Activated CD4-positive, alpha-beta T cell treated with anti-CD3 and anti-CD28 coated beads, Interleukin-2, amount 10 ng/mL, durations not matched to agents 24 days and 14 days (primary cell): Measurements from ENCODE around the gene MAN1C1. TPM values are rescaled to one million over a fixed set of nuclear protein-coding genes. Genes with fewer than 3 reads are reported as not detected.
A peak's percentile ranks its signal among the peaks of the same experiment; 100 is the strongest.

ENCODE experiments used
- DNase-seq: peaks from one replicate; pipeline ENCODE4 v3.0.0; 2022
- H3K27ac Mint-ChIP-seq: one replicate; pipeline ENCODE4 v1.8.0; 2022; ENCODE audit warnings: mild to moderate bottlenecking, mixed read lengths
- H3K27me3 Mint-ChIP-seq: one replicate; pipeline ENCODE4 v1.8.0; 2022; ENCODE audit warnings: mixed read lengths
- H3K36me3 Mint-ChIP-seq: one replicate; pipeline ENCODE4 v1.8.0; 2022; ENCODE audit warnings: low read depth, mild to moderate bottlenecking, mixed read lengths
- H3K4me1 Mint-ChIP-seq: one replicate; pipeline ENCODE4 v1.8.0; 2021; ENCODE audit warnings: mixed read lengths
- H3K4me3 Mint-ChIP-seq: one replicate; pipeline ENCODE4 v1.8.0; 2022; ENCODE audit warnings: mild to moderate bottlenecking, moderate library complexity, mixed read lengths
- H3K9me3 Mint-ChIP-seq: one replicate; pipeline ENCODE4 v1.8.0; 2021; ENCODE audit warnings: mixed read lengths
- intact Hi-C: fragments of 100-400 bp; cut with micrococcal nuclease; formaldehyde crosslinking; loops from one replicate; pipeline ENCODE4 v1.15.1; 2023
- total RNA-seq: library from RNA; stranded (reverse); gene quantifications from 2 replicates; pipeline ENCODE4 v1.2.3, GENCODE V29; 2022

Gene MAN1C1
- total RNA-seq, 1 donor from 2014 or later, result 2.9 TPM

DNA sequence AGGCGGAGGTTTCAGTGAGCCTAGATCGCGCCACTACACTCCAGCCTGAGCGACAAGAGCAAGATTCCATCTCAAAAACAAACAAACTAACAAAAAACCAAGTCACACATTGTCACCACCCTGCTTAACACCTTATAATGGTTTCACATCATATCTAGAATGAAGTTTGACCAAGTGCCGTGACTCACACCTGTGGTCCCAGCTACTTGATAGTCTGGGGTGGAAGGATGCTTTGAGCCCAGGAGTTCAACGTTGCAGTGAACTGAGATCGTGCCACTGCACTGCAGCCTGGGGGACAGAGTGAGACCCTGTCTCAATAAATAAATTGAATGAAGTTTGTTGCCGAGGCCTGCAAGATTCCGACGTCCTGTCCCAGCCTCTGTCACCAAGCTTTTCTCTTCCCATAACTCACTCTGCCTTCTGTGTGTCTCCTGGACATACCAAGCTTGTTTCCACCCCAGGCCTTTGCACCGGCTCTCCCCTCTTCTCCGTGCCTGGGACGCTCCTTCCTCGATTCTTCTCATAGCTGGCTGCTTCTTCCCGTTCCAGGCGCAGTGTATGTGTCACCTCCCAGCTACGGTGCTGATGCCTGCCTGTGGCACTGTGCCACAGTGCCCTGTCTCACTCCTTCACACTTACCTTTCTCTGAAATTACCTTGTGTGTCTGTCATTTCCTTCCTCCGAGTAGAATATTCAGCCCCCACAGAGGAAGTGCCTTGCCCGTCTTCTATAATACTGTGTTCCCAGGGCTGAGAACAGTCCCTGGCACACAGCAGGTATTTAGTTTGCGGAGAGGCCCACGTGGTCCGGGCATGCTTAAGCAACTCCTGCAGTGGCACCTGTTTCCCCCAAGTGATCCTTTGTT lies 179.6 kb downstream of the MAN1C1 start:
- peaks cover 23% of the 10 kb centered on the region for H3K4me1 Mint-ChIP-seq
- intact Hi-C loops, result loop anchor here (2.0 to 5.0 kb wide), 3 partner anchors 21 to 187 kb away; no protein-coding TSS in a partner anchor
- peak overlapping the region; percentile 60 for H3K4me3 Mint-ChIP-seq
- no peaks in the 10 kb centered on the region for H3K36me3 Mint-ChIP-seq
- DNase-seq, result no peak
- peak overlapping the region; percentile 48 for H3K27ac Mint-ChIP-seq
- H3K9me3 Mint-ChIP-seq, result no peaks in the 10 kb centered on the region
- peaks cover 35% of the 10 kb centered on the region for H3K27me3 Mint-ChIP-seq

DNA sequence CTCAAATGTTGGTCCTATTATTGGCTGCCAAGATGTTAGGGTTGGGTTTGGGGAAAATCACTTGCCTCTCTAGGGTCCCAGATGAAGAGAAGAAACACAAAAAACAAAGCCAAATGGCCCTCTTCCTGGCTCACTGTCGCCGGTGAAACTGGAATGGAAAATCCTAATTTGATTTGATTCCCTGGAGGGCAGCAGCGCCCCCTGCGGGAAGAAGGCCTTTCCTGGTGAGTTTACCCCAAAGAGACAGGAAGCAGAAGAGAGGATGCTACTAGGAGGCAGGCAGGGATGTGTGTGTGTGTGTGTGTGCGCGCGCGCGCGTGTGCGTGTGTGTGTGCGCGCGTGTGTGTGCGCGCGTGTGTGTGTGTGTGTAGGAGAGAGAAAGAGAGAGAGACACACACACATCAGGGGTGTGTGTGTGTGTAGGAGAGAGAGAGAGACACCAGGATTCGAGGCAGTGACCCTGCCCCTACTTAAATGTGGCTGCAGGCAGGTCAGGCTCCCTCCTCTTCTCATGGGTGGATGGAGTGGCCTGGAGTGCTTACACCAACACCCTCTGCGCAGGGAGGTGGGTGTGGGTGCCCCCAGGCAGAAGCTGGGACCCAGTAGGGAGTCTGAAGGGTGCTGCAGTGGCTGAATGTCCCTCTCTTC lies 180.3 kb downstream of the MAN1C1 start:
- H3K27me3 Mint-ChIP-seq, result peaks cover 32% of the 10 kb centered on the region
- H3K9me3 Mint-ChIP-seq, result no peaks in the 10 kb centered on the region
- H3K27ac Mint-ChIP-seq, result peak overlapping the region; percentile 48
- no peaks in the 10 kb centered on the region for H3K36me3 Mint-ChIP-seq
- intact Hi-C loops, result loop anchor here (2.0 to 5.0 kb wide), 2 partner anchors 120 to 188 kb away; no protein-coding TSS in a partner anchor
- H3K4me1 Mint-ChIP-seq, result peaks cover 25% of the 10 kb centered on the region
- DNase-seq, result peak; percentile 94
- H3K4me3 Mint-ChIP-seq, result peak overlapping the region; percentile 11

DNA sequence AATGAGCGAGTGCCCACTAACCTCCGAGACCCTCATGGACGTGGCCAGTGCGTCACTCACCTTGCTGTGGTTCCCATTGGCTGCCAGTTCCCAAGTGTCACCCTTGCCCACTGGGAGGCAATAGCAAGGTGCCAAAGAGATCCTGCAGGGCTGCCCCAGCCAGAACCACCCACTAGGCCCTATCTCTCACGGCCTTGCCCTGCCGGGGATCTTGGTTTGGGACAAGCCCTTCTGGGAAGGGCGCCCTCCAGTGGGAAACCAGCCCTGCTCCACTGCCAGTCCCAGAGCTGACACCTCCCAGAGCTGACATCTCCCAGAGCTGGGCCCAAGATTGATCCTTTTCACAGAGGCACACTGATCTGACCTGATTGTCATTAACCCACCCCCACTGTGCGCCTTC lies 181.3 kb downstream of the MAN1C1 start:
- peaks cover 32% of the 10 kb centered on the region for H3K4me1 Mint-ChIP-seq
- H3K27ac Mint-ChIP-seq, result no peak overlapping the region
- peaks cover 34% of the 10 kb centered on the region for H3K27me3 Mint-ChIP-seq
- intact Hi-C loops, result loop anchor here (2.0 to 5.0 kb wide), 2 partner anchors 121 to 189 kb away; no protein-coding TSS in a partner anchor
- no peaks in the 10 kb centered on the region for H3K36me3 Mint-ChIP-seq
- H3K9me3 Mint-ChIP-seq, result no peaks in the 10 kb centered on the region
- H3K4me3 Mint-ChIP-seq, result no peak overlapping the region
- peak; percentile 77 for DNase-seq

DNA sequence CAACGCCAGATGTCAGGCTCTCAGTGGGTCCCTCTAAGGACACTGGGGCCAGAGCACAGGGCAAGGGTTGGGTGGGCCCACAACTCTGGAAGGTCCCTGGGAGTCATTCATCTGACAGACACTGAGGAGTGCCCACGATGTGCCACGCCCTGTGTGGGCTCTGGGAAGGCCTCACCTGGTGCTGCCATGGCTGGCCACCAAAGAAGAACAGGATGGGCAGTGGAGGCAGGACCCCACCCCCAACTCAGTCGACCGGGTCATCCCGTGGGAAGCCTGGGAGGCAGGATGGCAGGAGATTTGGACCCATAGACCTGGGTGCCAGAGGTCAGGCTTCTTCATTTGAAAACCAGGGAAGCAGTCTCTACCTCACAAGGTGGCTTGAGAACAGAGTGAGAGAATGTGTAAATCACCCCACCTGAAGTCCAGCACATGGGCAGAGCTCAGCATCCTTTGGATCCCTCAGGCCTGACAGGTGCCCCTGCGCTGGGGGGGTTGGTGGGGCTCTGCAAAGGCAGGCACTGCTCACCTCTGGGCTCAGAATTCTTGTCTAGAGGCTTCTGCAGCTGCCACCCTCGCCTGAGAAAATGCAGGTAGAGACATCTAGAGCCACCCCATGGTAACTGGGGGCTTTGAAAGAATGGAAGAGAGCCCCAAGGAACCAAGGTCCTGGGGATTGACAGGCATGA lies 182.2 kb downstream of the MAN1C1 start:
- H3K27ac Mint-ChIP-seq, result no peak overlapping the region
- no peaks in the 10 kb centered on the region for H3K9me3 Mint-ChIP-seq
- H3K4me3 Mint-ChIP-seq, result peak overlapping the region; percentile 62
- H3K36me3 Mint-ChIP-seq, result no peaks in the 10 kb centered on the region
- intact Hi-C loops, result loop anchor here (5.0 kb wide), 1 partner anchor 122 kb away; no protein-coding TSS in a partner anchor
- no peak for DNase-seq
- peaks cover 34% of the 10 kb centered on the region for H3K4me1 Mint-ChIP-seq
- peaks cover 30% of the 10 kb centered on the region for H3K27me3 Mint-ChIP-seq

DNA sequence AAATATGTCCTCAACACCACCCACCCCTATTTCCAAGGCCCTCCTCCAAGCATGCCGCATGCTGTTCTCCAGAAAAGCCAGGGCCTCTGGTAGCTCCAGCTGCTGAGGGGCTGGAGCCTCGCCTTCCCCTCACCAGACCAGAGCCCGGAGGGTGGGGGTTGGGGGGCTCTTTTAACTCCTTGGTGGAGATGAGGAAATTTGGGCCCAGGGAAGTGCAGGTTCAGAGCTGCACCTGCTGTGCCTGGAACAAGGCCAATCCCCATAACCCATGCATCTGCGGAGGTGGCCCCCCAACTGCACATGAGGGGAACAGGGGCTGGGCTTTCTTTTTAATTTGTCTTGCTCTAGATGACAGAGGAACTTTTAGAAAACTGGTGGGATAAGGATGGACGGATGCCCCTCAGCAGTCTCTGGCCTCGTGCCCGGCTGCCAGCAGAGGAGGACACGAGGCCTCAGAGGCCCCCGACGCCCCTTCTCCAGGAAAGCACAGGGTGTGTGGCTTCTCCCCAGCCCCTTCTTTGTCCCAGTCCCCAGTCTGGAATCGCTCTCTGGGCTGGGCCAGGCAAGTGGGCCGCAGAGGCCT lies 182.9 kb downstream of the MAN1C1 start:
- intact Hi-C loops, result loop anchor here (5.0 kb wide), 1 partner anchor 122 kb away; no protein-coding TSS in a partner anchor
- Mint-ChIP-seq H3K4me3 (peak overlapping the region; percentile 62), H3K36me3 (no peaks in the 10 kb centered on the region), H3K4me1 (peaks cover 38% of the 10 kb centered on the region), H3K27ac (no peak overlapping the region), H3K9me3 (no peaks in the 10 kb centered on the region), H3K27me3 (peaks cover 28% of the 10 kb centered on the region)
- no peak for DNase-seq

DNA sequence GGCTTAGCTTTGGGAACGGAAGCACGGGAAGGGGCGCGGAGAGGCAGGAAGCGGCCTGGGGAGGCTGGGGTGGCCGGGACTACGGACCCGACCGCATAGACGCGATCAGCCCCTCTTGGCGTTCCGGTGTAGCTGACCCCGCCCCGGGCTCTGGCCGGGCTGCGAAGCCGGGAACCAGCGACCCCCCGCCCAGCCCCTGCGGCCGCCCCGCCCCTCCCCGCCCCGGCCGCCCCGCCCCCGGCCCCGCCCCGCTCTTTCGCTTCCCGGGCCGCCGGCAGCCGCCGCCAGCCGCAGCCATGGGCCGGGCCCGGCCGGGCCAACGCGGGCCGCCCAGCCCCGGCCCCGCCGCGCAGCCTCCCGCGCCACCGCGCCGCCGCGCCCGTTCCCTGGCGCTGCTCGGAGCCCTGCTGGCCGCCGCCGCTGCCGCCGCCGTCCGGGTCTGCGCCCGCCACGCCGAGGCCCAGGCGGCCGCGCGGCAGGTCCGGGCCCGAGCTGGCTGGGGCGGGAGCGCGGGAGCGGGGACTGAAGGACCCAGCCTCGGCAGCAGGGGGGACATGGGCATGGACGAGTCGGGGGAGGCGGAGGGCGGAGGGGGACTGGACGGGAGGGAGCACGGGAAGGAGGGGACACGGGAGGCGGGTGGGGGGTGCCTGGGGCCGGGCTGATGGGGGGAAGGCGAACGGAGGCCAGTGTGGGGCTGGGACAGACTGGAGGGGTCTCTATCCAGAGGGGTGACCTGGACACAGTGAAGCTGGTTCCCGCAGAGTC lies 183.5 kb downstream of the MAN1C1 start, which contains the start of gene SELENON:
Gene SELENON, plus strand, starts transcription at position 259 of the 768 bp plus-strand sequence. Its CDS starts 38 bp downstream, at position 297.
- no peaks in the 10 kb centered on the region for H3K36me3 Mint-ChIP-seq
- no peaks in the 10 kb centered on the region for H3K9me3 Mint-ChIP-seq
- intact Hi-C loops, result loop anchor here (5.0 kb wide), 1 partner anchor 123 kb away; no protein-coding TSS in a partner anchor
- H3K4me3 Mint-ChIP-seq, result peak within 1 kb of the TSS; percentile 78
- peaks cover 28% of the 10 kb centered on the region for H3K27me3 Mint-ChIP-seq
- no peak within 1 kb of the TSS for H3K27ac Mint-ChIP-seq
- peaks cover 38% of the 10 kb centered on the region for H3K4me1 Mint-ChIP-seq
- DNase-seq, result peak; percentile 83

DNA sequence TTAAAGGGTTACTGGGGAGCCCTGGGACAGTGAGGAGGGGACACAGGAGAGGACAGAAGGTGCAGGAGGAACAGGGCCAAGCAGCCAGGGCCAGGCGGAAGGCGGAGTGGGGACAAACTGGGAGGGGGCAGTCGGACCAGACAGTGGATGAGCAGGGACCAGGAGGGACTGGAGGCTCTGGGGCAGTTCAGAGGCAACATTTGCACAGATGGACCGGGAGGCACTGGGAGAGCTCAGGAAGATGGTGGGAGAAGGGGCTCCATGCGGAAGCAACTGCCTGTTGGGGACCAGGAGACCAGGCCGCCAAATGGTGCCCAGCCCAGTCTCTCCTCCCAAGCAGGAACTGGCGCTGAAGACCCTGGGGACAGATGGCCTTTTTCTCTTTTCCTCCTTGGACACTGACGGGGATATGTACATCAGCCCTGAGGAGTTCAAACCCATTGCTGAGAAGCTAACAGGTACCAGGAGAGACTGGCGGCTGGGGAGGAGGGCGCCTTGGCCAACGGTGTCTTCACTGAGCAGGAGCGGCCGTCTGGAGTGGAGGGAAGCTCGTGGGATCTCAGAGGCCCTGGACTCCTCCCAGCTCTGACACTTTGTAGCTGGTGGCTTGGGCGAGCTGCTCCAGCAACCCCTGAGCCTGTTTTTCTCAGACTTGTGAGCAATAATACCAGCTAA lies 184.2 kb downstream of the MAN1C1 start:
- Mint-ChIP-seq H3K27ac (no peak overlapping the region), H3K4me1 (peaks cover 38% of the 10 kb centered on the region)

DNA sequence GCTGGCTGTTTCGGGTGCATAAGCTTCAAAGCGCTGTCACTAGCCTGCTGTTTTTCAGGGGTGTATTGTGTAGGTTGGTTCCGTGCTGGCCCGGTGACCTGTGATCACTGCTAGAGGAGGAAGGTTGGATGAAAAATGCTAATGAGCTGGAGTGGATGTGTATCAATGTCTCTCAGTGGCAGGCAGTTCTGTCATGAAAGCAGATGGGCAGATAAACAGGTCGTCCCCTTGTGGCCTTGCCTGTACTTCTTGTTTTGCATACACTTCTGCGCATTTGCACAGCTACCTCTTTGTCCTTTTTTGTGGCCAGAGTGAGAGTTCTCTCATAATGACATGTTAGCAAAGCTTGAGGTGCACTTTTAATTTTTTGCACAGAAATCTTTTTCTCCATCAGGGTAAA lies 186.3 kb downstream of the MAN1C1 start:
- DNase-seq, result no peak
- no peak overlapping the region for H3K4me3 Mint-ChIP-seq
- intact Hi-C loops, result no loop called here
- H3K27me3 Mint-ChIP-seq, result peaks cover 18% of the 10 kb centered on the region
- no peaks in the 10 kb centered on the region for H3K36me3 Mint-ChIP-seq
- H3K9me3 Mint-ChIP-seq, result no peaks in the 10 kb centered on the region
- H3K4me1 Mint-ChIP-seq, result peaks cover 22% of the 10 kb centered on the region
- no peak overlapping the region for H3K27ac Mint-ChIP-seq

More for the DNA sequence above, 184.2 kb downstream of the MAN1C1 start:
- DNase-seq, result no peak
- Mint-ChIP-seq H3K27me3 (peaks cover 22% of the 10 kb centered on the region), H3K9me3 (no peaks in the 10 kb centered on the region), H3K36me3 (no peaks in the 10 kb centered on the region), H3K4me3 (peak overlapping the region; percentile 78)
- intact Hi-C loops, result no loop called here

DNA sequence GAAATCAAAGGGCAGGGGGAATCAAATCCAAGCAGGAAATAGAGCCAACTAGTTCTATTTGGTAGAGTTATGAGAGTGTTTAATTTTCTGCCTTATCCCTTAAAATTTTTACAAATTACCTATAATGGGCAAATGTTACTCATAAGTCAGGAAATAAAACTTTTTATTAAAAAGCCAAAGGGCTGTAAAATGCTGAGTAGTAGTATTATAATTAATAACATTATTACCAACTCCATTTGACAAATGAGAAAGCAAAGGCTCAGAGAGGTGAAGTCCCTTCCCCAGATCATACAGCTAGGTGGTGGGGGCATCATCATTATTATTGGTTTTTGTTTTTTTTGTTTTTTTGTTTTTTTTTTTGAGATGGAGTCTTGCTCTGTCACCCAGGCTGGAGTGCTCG lies 186.8 kb downstream of the MAN1C1 start:
- Mint-ChIP-seq H3K9me3 (no peaks in the 10 kb centered on the region), H3K27me3 (peaks cover 18% of the 10 kb centered on the region), H3K36me3 (no peaks in the 10 kb centered on the region), H3K4me1 (peaks cover 20% of the 10 kb centered on the region), H3K27ac (no peak overlapping the region), H3K4me3 (no peak overlapping the region)
- intact Hi-C loops, result no loop called here
- DNase-seq, result no peak

DNA sequence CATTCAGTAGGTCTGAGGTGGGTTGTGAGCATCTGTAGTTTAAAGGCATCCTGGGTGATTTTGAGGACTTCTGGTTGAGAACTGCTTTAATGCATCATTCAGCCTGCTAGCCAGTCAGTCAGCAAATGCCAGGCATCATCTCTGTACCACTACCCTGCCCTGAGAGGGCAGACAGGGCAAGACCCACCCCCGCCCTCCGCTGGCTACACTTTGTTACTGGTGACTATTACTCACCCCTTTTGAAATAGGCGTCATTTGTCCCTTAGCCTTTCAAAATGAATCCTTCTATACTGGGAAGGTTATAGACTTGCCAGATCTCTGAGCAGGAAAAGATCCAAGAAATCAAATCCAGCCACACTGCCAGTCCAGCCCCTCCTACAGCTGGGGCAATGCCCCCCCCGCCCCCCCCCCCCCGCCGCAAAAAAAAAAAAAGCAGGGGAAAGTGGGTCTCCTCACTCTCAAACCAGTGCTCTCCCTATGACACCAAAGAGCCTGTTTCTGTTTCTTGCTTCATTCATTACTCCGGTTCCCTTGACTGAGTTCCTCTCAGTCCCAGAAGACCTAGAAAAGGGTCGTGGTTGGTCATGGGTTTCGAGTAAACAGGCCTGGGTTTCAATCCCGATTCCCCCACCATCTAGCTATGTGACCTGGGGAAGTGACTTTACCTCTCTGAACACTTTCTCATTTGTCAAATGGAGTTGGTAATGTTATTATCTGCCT lies 187.8 kb downstream of the MAN1C1 start:
- no peak overlapping the region for H3K27ac Mint-ChIP-seq
- no peaks in the 10 kb centered on the region for H3K9me3 Mint-ChIP-seq
- no peak for DNase-seq
- H3K4me1 Mint-ChIP-seq, result peaks cover 20% of the 10 kb centered on the region
- no peak overlapping the region for H3K4me3 Mint-ChIP-seq
- intact Hi-C loops, result no loop called here
- no peaks in the 10 kb centered on the region for H3K36me3 Mint-ChIP-seq
- peaks cover 18% of the 10 kb centered on the region for H3K27me3 Mint-ChIP-seq

DNA sequence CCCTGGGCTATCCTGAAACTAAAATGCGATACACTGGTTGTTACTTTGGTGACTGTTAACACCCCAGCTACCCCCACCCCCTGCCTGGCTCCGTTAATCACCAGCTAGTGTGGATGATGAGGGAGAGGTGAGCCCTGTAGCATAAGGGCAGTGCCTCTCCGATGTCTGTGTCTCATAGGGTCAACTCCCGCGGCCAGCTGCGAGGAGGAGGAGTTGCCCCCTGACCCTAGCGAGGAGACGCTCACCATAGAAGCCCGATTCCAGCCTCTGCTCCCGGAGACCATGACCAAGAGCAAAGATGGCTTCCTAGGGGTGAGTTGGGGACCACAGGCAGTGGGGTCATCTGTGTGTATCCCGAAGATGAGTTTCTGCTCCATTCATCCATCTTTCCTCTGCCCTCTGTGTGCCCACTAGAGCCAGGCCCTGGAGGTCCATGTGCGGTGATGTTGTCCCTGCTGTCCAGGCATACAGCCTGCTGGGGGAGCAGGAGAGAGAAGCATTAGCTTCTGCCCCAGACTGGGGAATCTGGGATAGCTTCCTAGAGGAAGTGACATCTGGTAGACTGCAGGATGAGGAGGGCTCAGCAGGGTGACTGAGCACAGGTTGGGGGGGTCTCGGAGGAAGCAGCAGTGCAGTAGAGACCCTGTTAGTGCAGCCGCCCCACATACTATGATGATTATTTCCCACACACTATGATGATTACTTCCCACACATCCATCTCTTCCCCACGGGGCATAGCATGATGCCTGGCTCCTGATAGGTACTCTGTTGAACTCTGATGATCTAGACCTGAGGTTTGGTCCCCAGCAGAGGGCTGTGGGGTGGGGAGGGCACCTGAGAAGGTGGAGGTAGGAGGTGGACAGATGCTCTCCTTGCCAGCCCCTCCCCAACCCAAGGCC lies 188.6 kb downstream of the MAN1C1 start:
- no peak overlapping the region for H3K27ac Mint-ChIP-seq
- no peak overlapping the region for H3K4me3 Mint-ChIP-seq
- intact Hi-C loops, result no loop called here
- no peaks in the 10 kb centered on the region for H3K9me3 Mint-ChIP-seq
- no peaks in the 10 kb centered on the region for H3K36me3 Mint-ChIP-seq
- DNase-seq, result no peak
- H3K4me1 Mint-ChIP-seq, result peaks cover 20% of the 10 kb centered on the region
- peaks cover 18% of the 10 kb centered on the region for H3K27me3 Mint-ChIP-seq
